Left renal pelvis (tissue), 4 donors: ENCODE data around the gene FAIM2. TPM values are rescaled to one million over a fixed set of nuclear protein-coding genes. Genes with fewer than 3 reads are reported as not detected.

Source experiments
- DNase-seq, 4 donors: peaks; one replicate each; pipeline ENCODE4 v3.0.0-alpha.2; 2013; ENCODE audit warnings: low read depth in 4 of 4, low spot score in 3 of 4
- polyA plus RNA-seq, 4 donors: library from polyadenylated mRNA; unstranded; fragments of 120-200 nt; gene quantifications; one replicate each; pipeline ENCODE4 v1.2.1, GENCODE V29; 2013; ENCODE audit not compliant: insufficient read length in 4 of 4

The FAIM2 gene
- polyA plus RNA-seq, 4 donors: 3.3 to 35.7 (median 3.9) TPM

DNA sequence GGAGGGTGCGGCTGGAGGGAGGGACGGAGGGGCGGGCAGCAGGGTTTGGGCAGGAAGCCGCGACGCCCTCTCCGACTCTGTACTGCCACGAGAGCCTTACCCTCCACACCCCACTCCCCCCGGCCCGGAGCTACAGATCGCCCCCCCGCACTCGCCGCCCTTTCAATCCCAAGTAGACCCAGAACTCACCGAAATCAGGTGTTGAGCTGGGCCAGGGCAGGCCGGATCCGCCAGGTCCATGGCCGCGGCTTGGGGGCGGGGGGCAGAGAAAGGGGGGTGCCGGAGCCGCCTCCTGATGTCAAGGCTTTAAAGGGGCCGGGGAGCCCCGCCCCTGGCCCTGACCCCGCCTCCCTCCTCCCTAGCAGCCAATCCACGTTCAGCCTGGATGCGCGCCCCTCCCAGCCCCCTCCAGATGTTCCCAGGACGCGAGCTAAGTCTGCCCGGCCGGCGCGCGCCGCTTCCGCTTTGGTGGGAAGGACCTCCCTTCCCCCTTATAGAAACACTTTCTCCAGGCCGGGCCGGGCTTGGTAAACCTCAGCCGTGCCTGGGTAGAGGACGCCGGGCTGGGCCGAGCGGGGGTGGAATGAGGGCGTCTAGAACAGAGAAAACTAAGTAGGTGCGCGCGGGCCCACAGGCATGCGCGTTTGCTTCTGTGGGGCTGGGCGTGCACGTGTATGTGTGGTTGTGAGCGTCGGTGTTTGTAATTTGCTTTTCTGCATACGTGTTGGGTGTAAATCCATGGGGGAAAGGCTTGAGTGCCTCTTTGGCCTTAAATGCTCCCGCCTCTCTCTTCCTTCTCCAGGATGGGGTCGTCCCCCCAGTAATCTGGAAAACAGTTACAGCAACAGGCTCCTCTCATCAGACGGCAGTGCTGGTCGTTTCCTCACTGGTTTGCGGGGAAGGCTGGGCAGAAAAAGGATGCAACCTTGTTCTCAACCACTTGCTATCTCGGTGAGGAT lies 75.3 kb downstream of the FAIM2 start, which contains the start of gene NCKAP5L:
Gene NCKAP5L (minus strand): TSS at position 281 of the 959 bp plus-strand sequence. CDS start 24,369 bp downstream, outside the sequence.
- DNase-seq: peak; percentile 89 to 94 (median 92)

DNA sequence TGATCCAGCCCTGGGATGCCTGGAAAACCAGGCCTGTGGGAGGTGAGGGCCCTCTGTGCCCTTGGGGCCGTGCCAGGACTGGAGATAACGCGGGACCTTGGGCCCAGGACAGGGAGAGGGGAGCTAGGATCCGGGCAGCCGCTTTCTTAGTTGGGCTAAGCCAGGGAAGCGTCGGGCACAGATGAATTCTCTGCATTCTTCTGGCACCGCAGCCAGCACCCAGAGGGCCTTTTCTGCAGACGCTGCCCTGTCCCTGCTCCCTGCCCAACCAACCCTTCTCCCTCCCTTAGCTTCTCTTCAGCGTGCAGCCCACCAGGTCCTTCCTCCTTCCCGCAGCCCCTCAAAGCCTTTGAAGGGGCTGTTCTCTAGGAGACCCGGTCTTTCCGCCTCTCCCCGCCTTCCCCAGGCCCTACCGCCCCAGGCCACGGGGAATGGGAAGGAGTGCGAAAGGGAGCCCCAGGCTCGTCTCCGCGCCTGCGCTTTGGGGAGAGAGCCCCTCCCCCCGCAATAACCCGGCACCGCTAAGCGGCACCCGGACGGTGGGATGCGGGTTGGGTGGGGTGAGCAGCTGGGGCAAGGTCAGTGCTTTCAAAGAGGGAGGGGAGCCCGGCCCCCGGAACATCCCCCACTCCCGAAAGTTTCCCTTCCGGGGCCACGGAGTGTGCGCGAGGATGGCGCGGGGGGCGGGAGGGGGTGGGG lies 76.2 kb downstream of the FAIM2 start:
- DNase-seq: no peak

DNA sequence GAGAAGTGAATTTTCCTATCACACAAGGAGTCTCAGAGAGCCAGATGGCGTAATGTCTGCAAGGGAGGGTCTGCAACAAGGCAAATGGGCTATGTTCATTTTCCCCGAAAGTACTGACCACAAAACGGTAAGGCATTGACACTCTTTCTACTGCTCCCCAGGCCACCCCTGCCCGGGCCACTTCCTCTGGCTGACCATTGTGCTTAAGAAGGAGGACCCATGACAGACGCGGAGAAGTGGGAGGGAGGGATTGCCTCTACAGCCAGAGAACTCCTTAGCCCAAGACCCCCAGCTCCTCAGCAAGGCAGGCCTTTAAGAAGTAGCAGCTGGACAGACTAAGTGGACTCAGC lies 76.7 kb downstream of the FAIM2 start:
- DNase-seq: no peak

DNA sequence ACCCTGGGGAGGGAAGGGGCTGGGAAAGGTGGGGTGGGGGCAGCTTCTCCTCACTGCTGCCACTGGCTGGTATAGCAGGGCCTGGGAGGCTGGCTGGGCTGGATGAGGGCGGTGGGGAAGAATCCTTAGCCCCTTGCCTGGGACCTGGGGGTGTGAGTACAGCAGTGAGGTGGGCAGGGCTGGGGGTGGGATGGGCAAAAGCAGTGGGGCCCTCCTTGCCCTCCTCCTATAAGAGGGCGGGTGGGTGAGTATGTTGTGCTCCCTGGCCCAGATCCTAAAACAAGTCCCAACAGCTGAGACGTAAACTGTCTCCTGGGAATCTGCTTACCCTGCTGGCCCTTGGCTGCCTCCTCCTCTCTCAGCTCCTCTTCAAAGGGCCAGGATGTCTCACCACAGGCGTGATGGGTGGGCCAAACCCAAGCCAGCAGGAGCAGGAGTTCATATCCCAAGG lies 77.7 kb downstream of the FAIM2 start:
- no peak for DNase-seq

DNA sequence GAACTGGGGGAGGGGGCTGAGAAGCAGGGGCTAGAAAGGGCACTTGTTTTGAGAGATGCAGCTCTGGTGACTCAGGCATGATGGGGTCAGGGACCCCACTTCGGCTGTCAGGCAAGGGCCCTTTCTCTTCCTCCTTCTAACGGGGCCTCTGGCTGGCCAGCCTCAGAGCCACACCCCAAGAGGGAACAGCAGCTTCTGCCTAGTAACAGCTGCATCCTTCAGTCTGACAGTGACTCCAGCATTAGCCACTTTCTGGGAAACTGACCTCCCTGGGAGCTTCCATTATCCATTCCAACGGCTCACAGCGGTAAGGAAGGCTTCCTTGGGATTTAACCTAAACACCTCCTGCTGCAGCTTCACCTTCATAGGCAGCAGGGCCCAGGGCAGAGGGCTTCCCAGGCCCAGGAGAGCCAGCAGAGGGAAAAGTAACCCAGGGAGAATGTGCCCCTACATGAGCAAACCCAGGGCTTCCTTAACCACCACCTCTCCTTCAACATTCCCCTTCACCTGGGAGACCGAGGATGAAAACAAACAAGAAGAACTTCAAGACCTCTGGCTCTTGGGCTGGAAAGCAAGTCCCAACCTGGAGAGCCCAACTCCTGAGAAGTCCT lies 78.2 kb downstream of the FAIM2 start:
- DNase-seq: no peak

DNA sequence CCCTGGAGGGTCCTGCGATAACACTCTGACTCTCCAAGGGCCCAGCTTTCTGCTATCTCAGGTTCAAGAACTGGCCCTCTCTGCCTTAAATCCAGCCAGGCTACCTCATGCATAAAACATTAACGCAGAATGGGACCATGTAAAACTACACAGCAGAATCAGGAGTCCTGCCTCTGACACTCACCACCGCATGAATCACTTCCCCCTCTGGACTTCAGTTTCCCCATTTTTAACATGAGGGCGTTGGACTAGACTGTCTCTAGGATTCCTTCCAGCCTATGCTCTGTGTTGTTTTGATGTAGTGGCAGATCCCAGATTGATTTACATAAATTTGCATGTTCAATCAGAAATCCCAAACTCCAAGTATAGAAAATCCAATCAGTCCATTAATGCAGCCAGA lies 78.8 kb downstream of the FAIM2 start:
- DNase-seq: no peak

DNA sequence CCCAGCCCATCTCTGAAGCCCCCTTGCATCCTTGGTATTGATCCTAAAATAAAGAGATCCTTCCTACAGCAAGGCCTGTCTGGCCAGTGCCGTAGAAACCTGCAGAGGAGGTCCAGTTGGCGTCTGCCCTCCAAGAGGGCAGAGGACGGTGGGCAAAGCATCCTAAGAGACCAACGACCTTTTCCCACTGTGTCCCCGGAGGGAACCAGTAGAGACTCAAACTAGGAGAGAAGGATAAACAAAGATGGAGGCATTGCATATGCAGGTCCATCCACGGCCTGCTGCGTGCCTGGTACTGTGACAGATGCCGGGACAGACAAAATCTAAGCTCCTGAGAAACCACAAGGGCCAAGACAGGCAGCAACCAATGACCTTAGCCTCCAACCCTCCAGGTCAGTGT lies 79.3 kb downstream of the FAIM2 start:
- DNase-seq: no peak

DNA sequence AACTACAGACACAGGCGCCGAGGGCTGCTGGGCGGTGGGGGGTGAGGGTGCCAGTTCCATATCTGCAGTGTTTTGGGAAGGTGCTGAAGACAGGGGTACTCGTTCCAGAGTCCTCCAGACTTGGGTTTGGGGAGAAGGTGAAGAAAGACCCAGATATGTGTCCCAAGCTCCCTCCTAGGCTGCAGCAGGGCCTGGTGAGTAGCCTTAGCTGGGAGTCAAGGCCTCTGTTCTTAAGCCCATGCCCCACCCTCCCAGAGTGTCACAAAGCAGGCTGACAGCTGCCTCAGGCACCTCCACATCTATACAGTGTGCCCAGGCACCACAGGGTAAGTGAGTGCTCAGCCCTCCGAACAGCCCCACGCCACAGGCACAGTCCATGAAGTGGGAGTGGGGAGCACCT lies 79.7 kb downstream of the FAIM2 start:
- no peak for DNase-seq

DNA sequence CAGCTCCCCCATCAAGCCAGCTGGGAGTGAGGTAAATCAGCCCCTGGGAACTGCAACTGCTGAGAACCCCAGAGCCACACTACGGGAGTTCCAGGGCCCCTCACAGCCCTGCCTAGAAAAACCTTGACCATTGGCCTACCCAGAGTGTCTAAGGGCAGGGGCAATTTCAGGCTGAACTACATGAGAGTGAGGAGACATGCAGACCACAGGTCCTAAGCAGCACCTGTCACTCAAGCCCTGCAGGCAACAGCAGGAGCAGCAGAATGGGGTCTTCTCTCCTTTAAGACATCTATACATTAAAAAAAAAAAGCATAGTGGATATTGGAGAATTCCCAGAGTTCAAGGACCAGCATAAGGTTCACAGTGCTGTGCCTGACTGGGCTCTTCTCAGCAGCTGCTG lies 80.3 kb downstream of the FAIM2 start:
- DNase-seq: no peak

DNA sequence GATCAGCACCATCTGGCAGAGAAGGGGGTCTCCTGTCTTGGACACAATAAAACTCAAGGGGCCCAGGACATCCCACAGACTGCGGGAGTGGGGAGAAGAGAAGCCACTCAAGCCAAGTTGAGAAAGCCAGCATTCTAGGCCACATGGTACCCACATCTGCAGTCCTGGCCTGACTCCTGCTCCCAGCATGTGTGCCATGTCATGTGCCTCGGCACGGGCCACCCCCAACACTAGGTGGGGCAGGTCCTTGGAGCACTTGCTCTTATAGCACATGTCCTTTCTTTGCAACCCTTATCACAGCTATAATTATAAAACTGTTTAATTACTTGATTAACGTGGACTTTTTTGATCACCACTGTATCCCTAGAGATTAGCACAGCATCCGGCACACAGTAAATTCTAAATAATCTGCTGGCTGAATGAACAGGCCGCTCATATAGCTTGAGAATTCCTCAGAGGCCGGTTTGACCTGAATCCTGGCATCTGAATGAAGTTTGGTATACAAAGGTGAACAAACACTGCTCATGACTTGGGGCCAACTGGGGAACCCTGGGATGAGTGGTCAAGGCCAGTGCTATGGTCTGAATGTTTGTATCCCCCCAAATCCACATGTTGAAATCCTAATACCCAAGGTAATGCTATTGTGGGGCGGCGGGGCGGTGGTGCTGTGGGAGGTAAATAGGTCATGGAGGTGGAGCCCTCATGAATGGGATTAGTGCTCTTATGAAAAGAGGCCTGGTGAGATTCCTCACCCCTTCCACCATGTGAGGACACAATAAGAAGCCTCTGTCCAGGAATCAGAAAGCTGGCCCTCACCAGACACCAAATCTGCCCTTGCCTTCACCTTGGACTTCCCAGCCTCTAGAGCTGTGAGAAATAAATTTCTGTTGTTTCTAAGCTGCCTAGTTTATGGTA lies 82.1 kb downstream of the FAIM2 start:
- no peak for DNase-seq

DNA sequence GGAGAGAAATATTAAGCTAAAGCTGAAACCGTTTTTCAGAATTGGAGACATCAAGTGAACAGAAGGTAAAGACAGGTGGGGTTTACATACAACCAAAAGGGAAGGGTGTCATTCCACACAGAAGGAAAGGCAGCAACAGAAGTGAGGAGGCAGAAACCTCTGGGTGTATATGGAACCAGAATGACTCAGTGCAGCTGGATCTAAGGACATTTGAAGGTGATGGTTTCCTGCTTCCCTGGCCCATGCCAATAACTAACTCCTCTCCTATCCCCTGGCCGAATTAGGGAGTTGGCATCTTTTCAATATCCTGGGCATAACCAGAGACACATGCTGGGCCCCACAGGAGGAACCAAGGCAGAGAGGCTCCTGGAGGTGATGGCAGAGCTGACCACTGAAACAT lies 83.9 kb downstream of the FAIM2 start:
- DNase-seq: no peak

DNA sequence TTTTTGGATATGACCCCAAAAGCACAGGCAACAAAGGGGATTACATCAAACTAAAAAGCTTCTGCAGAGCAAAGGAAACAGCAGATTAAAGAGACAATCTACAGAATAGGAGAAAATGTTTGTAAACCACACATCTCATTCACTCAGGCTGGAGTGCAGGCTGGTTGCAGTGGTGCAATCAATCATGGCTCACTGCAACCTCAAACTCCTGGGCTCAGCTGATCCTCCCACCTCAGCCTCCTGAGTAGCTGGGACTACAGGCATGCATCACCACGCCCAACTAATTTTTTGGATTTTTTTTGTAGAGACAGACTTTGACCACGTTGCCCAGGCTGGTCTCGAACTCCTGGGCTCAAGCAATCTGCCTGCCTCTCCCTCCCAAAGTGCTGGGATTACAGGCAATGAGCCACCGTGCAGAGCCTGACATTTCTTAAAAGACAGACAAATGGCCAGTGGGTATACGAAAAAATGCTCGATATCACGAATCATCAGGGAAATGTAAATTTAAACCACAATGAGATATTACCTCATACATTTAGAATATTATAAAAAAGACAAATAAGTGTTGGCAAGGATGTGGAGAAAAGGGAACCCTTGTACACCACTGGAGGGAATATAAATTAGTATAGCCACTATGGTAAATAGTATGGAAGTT lies 85.3 kb downstream of the FAIM2 start:
- DNase-seq: no peak

Other genes starting within 250 kb of the FAIM2 start
- 10 to 100 TPM; 36.8 to 39.7 (median 37.8) TPM for gene FMNL3, start 196.5 kb downstream of the FAIM2 start, polyA plus RNA-seq
- gene TMBIM6, start 162.3 kb downstream of the FAIM2 start, polyA plus RNA-seq: 100 to 1,000 TPM; 443 to 774 (median 723) TPM
- 10 to 100 TPM; 14.1 to 24.3 (median 19.1) TPM for gene NCKAP5L, start 75.5 kb downstream of the FAIM2 start, polyA plus RNA-seq
- 1 to 10 TPM; 5.3 to 9.6 (median 8.3) TPM for gene BCDIN3D, start 60.8 kb downstream of the FAIM2 start, polyA plus RNA-seq
- gene AQP2, start 46.8 kb upstream of the FAIM2 start, polyA plus RNA-seq: 100 to 1,000 TPM in 3 of 4 donors, under 1 TPM in 1; 0.76 to 242 (median 119) TPM
- 1 to 10 TPM; 2.0 to 6.8 (median 3.4) TPM for gene AQP5, start 58.0 kb upstream of the FAIM2 start, polyA plus RNA-seq
- 10 to 100 TPM in 3 of 4 donors, under 1 TPM in 1; 0.94 to 19.2 (median 16.6) TPM for gene AQP6, start 69.0 kb upstream of the FAIM2 start, polyA plus RNA-seq
- gene RACGAP1, start 121.6 kb upstream of the FAIM2 start, polyA plus RNA-seq: 10 to 100 TPM; 45.4 to 50.4 (median 49.6) TPM
- gene ASIC1, start 153.7 kb upstream of the FAIM2 start, polyA plus RNA-seq: 10 to 100 TPM in 1 of 4 donors, 1 to 10 TPM in 3; 4.3 to 21.4 (median 4.9) TPM
- gene SMARCD1, start 181.4 kb upstream of the FAIM2 start, polyA plus RNA-seq: 100 to 1,000 TPM; 102 to 183 (median 175) TPM
- gene GPD1, start 200.1 kb upstream of the FAIM2 start, polyA plus RNA-seq: 10 to 100 TPM in 3 of 4 donors, 1 to 10 TPM in 1; 1.5 to 72.2 (median 46.0) TPM
- gene COX14, start 208.3 kb upstream of the FAIM2 start, polyA plus RNA-seq: 10 to 100 TPM; 35.6 to 54.2 (median 52.2) TPM